Stimulated activated CD8-positive, alpha-beta memory T cell treated with anti-CD3 and anti-CD28 coated beads, Interleukin-15, amount 100 ng/mL, for 1 hour (primary cell): ENCODE results near the gene APH1B.

Experiments used
- DNase-seq: peaks from one replicate; pipeline ENCODE4 v3.0.0-alpha.2; 2020; ENCODE audit warnings: low read depth

Gene APH1B

GRCh38 chr15:63252292-63252691 is 25.1 kb upstream of the APH1B start:
- DNase-seq = no peak

DNA sequence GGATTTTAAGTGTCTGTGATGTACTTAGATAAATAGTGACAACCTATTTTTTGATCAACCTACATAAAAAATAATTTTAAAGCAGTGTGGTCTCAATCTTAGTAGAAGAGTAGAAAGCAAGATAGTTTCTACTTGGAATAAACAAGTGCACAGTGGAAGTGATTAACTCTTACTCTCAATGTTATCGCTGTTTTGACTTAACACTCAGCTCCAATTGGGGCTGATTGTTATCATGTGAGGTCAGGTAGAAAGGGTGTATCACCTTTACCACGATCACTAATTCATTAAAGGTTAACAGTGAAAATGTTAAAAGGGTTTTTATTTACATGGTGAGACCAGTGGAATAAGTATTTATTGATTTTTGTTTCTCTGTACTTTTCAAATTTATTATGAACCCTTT is 22.4 kb upstream of the APH1B start:
- DNase-seq = no peak

GRCh38 chr15:63255489-63255990 is 21.9 kb upstream of the APH1B start:
- no peak for DNase-seq

- DNase-seq = no peak
These were observed 20.8 kb upstream of the APH1B start for GRCh38 chr15:63256433-63257274.

GRCh38 chr15:63258658-63259057 is 18.7 kb upstream of the APH1B start:
- no peak for DNase-seq

DNA sequence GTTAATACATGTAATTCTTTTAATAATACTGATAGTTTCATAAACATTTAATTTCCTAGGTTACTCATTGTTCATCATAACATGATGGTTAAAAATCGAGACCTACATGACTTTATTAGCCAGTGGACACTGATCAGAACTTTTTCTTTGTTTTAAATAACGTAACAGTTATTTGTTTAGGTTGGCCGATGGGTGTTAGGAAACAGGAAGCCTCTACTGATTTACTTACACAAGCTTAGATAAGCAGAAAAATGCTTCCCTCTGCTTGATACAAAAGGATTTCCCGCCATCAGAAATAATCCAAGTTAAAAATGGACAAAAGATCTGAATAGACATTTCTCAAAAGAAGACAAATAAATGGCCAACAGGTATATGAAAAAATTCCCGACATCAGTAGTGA is 16.6 kb upstream of the APH1B start:
- no peak for DNase-seq

DNA sequence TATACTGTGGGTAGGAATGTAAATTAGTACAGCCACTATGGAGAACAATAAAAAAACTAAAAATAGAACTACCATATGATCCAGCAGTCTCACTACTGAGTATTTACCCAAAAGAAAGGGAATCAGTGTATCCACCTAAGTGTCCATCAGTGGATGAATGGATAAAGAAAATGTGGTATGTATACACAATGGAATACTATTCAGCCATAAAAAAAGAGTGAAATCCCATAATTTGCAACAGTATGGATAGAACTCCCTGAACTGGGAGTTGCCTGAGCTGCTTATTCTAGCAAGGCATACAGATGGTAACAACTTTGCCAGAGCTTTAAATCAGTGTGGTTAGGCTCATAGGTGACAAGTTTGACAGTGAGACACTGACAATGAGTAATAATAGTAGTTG is 16.1 kb upstream of the APH1B start:
- DNase-seq = no peak

GRCh38 chr15:63263519-63263918 is 13.9 kb upstream of the APH1B start:
- DNase-seq = no peak

- no peak for DNase-seq
These were observed 12.6 kb upstream of the APH1B start for GRCh38 chr15:63264688-63265293.

GRCh38 chr15:63274427-63274826 is 3.0 kb upstream of the APH1B start:
- no peak for DNase-seq

- DNase-seq = no peak
These were observed 915 bp upstream of the APH1B start for GRCh38 chr15:63276342-63277037.

- DNase-seq = no peak
These were observed 570 bp downstream of the APH1B start for GRCh38 chr15:63277893-63278456.

DNA sequence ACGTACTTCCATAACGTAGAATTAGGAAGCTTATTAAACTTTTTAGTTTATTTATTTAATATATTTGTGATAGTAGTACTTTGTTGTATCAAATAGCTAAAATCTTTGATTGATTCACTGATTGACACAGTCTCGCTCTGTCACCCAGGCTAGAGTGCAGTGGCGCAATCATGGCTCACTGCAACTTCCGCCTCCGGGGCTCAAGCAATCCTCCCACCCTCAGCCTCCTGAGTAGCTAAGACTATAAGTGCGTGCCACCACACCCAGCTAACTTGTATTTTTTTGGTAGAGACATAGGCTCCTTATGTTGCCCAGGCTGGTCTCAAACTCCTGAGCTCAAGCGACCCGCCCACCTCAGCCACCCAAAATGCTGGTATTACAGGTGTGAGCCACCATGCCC is 5.7 kb downstream of the APH1B start:
- DNase-seq = no peak

DNA sequence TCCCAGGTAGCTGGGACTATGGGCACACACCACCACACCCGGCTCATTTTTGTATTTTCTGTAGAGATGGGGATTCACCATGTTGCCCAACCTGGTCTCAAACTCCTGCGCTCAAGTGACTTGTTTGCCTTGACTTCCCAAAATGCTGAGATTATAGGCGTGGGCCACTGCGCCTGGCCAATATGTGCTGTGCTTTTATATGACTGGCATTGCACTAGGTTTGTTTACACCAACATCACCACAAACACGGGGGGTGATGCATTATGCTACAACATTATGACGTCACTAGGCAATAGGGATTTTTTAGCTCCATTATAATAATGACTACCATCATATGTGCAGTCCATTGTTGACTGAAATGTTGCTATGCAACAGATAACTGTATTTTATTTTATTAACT is 6.9 kb downstream of the APH1B start:
- DNase-seq = no peak

DNA sequence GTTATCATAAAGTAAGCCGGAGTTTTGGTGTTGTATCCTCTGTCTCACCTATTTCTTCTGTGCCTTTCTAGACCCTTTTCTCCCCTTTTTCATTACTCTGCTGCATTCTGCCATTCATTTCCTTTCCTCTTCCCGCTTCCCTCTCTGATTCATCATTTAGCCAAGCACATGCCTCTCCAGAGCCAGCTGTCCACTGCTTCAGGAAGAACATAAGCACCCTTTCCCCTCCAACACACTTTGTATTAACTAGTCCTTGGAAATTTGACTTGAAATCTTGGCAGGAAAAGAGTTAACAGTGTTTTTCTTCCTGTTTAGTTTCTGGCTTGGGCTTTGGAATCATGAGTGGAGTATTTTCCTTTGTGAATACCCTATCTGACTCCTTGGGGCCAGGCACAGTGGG is 9.7 kb downstream of the APH1B start:
- DNase-seq = no peak

DNA sequence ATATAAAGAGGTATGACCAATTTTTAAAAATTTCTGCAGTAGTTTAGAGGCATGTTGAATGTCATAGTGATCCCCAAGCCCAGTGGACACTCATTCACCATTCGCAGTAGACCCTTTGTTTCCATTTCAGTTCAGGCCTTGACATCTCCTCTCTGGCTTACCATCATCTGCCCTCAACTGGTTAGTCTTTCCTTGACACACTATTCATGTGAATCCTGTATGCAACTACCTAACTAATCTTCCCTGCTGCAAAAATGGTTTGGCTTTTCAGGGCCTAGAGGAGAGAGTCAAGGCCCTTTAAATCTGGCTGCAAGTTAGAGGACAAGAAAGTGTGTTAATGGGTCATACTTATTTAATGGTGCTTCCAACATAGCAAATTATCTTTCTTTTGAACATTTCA is 10.9 kb downstream of the APH1B start:
- DNase-seq = no peak

- no peak for DNase-seq
These were observed 11.5 kb downstream of the APH1B start for GRCh38 chr15:63288778-63289378.

- no peak for DNase-seq
These were observed 14.1 kb downstream of the APH1B start for GRCh38 chr15:63291507-63291906.

- DNase-seq = no peak
These were observed 14.8 kb downstream of the APH1B start for GRCh38 chr15:63292241-63292640.

DNA sequence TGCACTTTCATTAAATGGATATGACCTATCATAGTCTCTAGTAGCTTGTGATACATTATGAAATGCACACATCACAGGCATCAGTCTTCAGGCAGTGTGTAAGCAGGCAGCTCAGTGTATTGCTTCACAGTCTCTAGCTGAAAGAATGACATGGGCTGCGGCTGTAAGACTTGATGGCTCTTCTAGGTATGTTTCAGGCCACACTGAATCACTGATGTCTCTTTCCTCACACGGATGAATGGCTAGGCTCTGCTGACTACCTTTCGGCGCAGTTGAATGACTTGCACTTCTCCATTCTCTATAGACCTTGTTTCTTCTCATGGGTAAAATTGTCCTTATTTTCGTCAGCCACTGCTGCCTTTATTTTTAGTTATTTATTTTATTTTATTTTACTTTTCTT is 15.4 kb downstream of the APH1B start:
- no peak for DNase-seq

DNA sequence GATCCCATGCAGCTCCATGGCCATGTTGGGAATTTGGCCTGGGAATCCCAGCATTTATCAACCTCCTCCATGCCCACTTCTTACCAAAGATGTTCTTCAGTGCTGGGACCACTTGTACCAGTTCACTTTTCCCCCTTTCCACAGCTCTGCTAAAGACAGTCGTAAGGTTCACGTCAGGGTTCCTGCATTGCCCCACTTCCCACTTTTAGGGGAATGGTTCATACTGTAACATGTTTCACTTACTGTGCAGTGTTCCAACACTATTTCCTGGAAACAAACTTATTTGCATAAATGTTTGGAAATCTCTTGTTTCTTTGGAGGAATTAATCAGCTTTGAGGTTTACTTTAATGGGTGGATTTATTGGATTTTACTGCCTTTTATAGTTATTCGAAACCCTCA is 17.0 kb downstream of the APH1B start:
- no peak for DNase-seq

DNA sequence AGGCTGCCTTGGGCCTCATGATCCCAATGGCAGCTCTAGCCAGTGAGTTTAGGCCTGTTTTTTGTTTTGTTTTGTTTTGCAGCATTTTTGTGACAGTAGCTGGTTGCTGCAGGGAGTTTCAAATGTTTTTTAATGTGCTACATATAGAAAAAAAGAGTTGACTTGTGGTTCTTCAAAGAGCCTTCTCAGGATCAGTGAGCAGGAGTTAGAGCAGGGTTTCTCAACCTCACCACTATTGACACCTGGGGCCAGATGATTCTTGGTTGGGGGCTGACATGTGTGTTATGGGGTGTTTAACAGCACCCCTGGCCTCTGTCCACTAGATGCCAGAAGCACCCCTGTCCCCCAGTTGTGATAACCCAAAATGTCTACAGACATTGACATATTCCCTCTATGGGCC is 17.9 kb downstream of the APH1B start:
- DNase-seq = no peak
